Mesendoderm (in vitro differentiated cells): ENCODE data around the gene RASL10A.

Experiments
- DNase-seq: peaks from one replicate; pipeline ENCODE4 v3.0.0; 2013
- H2AK5ac ChIP-seq: 2 replicates; pipeline ENCODE4 v1.6.1; 2013; ENCODE audit warnings: low read length, inconsistent platforms
- H2BK120ac ChIP-seq: 2 replicates; pipeline ENCODE4 v1.6.1; 2013; ENCODE audit warnings: low read depth, mild to moderate bottlenecking, low read length, moderate library complexity, mixed read lengths
- H2BK15ac ChIP-seq: replicated peaks from 2 replicates; pipeline ENCODE4 v1.6.1; 2013; ENCODE audit warnings: low read depth, mild to moderate bottlenecking, moderate library complexity
- H2BK5ac ChIP-seq: 2 replicates; pipeline ENCODE4 v1.6.1; 2013; ENCODE audit warnings: low read length, inconsistent platforms
- H3K18ac ChIP-seq: 2 replicates; pipeline ENCODE4 v1.6.1; 2013; ENCODE audit warnings: mild to moderate bottlenecking, low read length, mixed read lengths
- H3K23ac ChIP-seq: one replicate; pipeline ENCODE4 v1.6.1; 2013; ENCODE audit warnings: low read length
- H3K27ac ChIP-seq: 2 replicates; pipeline ENCODE4 v1.5.1; 2013; ENCODE audit warnings: low read depth, mild to moderate bottlenecking, inconsistent platforms, low read length, moderate library complexity
- H3K27me3 ChIP-seq: 2 replicates; pipeline ENCODE4 v1.6.1; 2013; ENCODE audit warnings: low read length, control low read depth, mild to moderate bottlenecking, inconsistent platforms; ENCODE audit not compliant: insufficient read depth, poor library complexity
- H3K36me3 ChIP-seq: 2 replicates; pipeline ENCODE4 v1.6.1; 2013; ENCODE audit warnings: low read length, inconsistent platforms; ENCODE audit not compliant: control insufficient read depth, insufficient read depth
- H3K4ac ChIP-seq: one replicate; pipeline ENCODE4 v1.6.1; 2013; ENCODE audit warnings: low read depth, mild to moderate bottlenecking, low read length, moderate library complexity
- H3K4me1 ChIP-seq: 2 replicates; pipeline ENCODE4 v1.6.1; 2013; ENCODE audit warnings: low read depth, low read length, inconsistent platforms; ENCODE audit not compliant: control insufficient read depth
- H3K4me2 ChIP-seq: 2 replicates; pipeline ENCODE4 v1.6.1; 2013; ENCODE audit warnings: low read length
- H3K4me3 ChIP-seq: 2 replicates; pipeline ENCODE4 v1.5.1; 2013; ENCODE audit warnings: mild to moderate bottlenecking, low read length
- H3K56ac ChIP-seq: one replicate; pipeline ENCODE4 v1.6.1; 2013; ENCODE audit warnings: low read length
- H3K79me1 ChIP-seq: 2 replicates; pipeline ENCODE4 v1.6.1; 2013; ENCODE audit warnings: low read length, inconsistent platforms
- H3K79me2 ChIP-seq: 2 replicates; pipeline ENCODE4 v1.6.1; 2013; ENCODE audit warnings: mild to moderate bottlenecking, low read length; ENCODE audit not compliant: control insufficient read depth, insufficient read depth
- H3K9ac ChIP-seq: 2 replicates; pipeline ENCODE4 v1.6.1; 2013; ENCODE audit warnings: low read length, inconsistent platforms
- H4K5ac ChIP-seq: one replicate; pipeline ENCODE4 v1.6.1; 2013; ENCODE audit warnings: low read length
- H4K8ac ChIP-seq: one replicate; pipeline ENCODE4 v1.6.1; 2013; ENCODE audit warnings: low read depth, mild to moderate bottlenecking, control low read depth, low read length, moderate library complexity
- WGBS: extraction: QIAGEN DNeasy Blood & Tissue Kit; methylation state at CpG from one replicate; pipeline ENCODE4 v1.1.7; 2013; ENCODE audit warnings: low lambda C conversion rate, missing lambda C conversion rate; ENCODE audit not compliant: insufficient coverage; ENCODE audit errors: extremely low coverage; 5-methylcytosine and 5-hydroxymethylcytosine counted together

Gene RASL10A

DNA sequence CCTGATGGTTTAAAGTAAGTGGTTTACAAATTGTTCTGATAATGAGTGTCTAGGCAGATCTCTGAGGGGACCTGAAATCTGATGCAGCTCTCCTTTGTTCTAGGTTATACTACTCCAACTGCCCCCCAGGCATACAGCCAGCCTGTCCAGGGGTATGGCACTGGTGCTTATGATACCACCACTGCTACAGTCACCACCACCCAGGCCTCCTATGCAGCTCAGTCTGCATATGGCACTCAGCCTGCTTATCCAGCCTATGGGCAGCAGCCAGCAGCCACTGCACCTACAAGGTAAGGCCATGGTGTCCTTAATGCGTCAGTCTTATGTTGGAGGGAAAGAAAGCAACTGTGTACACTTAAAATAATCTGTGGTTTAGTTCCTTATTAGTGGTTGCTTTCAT, 37.6 kb downstream of the RASL10A start:
- no CpG with 5 or more reads among the region's 1 CpG for WGBS

DNA sequence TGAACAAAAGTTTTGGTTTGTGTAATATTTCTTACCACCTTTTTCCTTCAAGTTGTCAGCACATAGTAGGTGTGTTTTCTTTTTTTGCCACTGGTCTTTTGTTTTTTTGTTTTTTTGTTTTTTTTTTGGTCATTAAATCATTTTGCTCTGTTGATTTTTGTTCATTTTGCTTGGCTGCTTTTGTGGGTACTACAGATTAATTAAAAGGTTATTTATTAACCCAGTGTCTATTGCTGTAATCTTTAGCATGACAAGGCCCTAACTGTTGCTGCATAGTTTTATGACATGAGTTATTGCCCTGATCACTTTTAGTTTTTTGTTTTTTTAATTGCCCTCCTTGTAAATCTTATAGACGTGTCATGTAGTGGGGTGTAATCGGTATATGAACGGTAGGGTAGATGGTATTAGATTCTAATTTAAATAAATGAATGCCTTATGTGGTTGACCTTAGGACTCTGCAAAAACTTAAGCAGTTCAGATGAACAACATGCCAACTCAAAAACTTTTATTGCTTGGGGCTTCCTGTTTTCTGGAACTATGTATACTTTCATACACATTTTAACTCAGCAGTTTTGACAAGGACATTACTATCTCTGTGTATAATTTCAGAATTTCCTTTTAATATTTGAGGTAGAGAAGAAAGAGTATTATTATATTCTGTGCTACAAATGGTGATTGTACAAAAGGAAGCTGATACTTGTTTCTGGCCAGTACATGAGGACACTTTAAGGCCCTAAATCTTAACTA, 39.5 kb downstream of the RASL10A start:
- Histone ChIP-seq H2AK5ac (no peak overlapping the region), H3K4me3 (no peak overlapping the region), H3K79me2 (peaks cover 73% of the 10 kb centered on the region), H3K4ac (no peak overlapping the region), H3K9ac (no peak overlapping the region), H3K36me3 (peaks cover 18% of the 10 kb centered on the region), H3K18ac (no peak overlapping the region), H2BK120ac (no peak overlapping the region), H4K8ac (no peak overlapping the region), H3K27me3 (no peaks in the 10 kb centered on the region), H3K23ac (no peak overlapping the region), H3K4me1 (no peaks in the 10 kb centered on the region), H3K79me1 (peaks cover 9% of the 10 kb centered on the region), H3K56ac (no peak overlapping the region), H3K27ac (no peak overlapping the region), H4K5ac (no peak overlapping the region), H2BK5ac (no peak overlapping the region), H3K4me2 (no peak overlapping the region), H2BK15ac (no peak overlapping the region)
- no peak for DNase-seq
- WGBS, result 100% methylated on average over 3 of the region's 3 CpGs

More for the DNA sequence above, 37.6 kb downstream of the RASL10A start:
- H3K4me1 ChIP-seq, result no peaks in the 10 kb centered on the region
- no peak overlapping the region for H3K27ac ChIP-seq
- H3K23ac ChIP-seq, result no peak overlapping the region
- H3K4ac ChIP-seq, result no peak overlapping the region
- no peak overlapping the region for H3K56ac ChIP-seq
- no peak overlapping the region for H3K9ac ChIP-seq
- H3K36me3 ChIP-seq, result peaks cover 21% of the 10 kb centered on the region
- no peaks in the 10 kb centered on the region for H3K27me3 ChIP-seq
- peaks cover 9% of the 10 kb centered on the region for H3K79me1 ChIP-seq
- no peak overlapping the region for H2BK120ac ChIP-seq
- no peak overlapping the region for H2BK5ac ChIP-seq
- no peak overlapping the region for H2AK5ac ChIP-seq
- no peak overlapping the region for H3K4me2 ChIP-seq
- no peak overlapping the region for H4K5ac ChIP-seq
- no peak overlapping the region for H2BK15ac ChIP-seq
- H3K18ac ChIP-seq, result no peak overlapping the region
- no peak overlapping the region for H4K8ac ChIP-seq
- H3K4me3 ChIP-seq, result no peak overlapping the region
- H3K79me2 ChIP-seq, result peaks cover 58% of the 10 kb centered on the region
- no peak for DNase-seq

DNA sequence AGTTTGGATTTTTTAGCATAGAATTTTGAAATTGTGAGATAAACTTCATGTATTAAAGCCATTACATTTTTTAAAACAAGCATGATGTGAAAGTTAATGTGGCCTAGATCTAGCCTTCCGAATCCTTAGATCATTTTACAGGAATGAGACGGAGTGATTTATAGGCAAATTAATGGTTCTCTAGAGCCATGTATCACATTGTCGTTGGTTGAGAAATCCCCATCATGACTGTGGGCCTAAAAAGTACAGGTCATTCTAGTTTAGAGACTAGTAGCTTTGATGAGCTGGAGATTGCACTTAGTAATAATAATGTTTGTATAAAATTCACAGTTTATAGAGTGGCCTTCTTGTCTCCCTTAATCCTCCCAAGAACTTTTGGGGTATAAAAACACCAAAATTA, 40.3 kb downstream of the RASL10A start:
- peaks cover 9% of the 10 kb centered on the region for H3K79me1 ChIP-seq
- no peak overlapping the region for H3K56ac ChIP-seq
- H3K79me2 ChIP-seq, result peaks cover 78% of the 10 kb centered on the region
- H2AK5ac ChIP-seq, result no peak overlapping the region
- no peak overlapping the region for H2BK5ac ChIP-seq
- H3K9ac ChIP-seq, result no peak overlapping the region
- no peak overlapping the region for H2BK120ac ChIP-seq
- no peak overlapping the region for H3K4ac ChIP-seq
- no peak overlapping the region for H3K4me3 ChIP-seq
- WGBS, result no CpG with 5 or more reads among the region's 3 CpGs
- H4K8ac ChIP-seq, result no peak overlapping the region
- no peak overlapping the region for H3K4me2 ChIP-seq
- peaks cover 2% of the 10 kb centered on the region for H3K4me1 ChIP-seq
- H4K5ac ChIP-seq, result no peak overlapping the region
- H3K27me3 ChIP-seq, result no peaks in the 10 kb centered on the region
- no peak overlapping the region for H3K23ac ChIP-seq
- no peak overlapping the region for H3K18ac ChIP-seq
- no peak for DNase-seq
- no peak overlapping the region for H3K27ac ChIP-seq
- peaks cover 16% of the 10 kb centered on the region for H3K36me3 ChIP-seq
- no peak overlapping the region for H2BK15ac ChIP-seq

DNA sequence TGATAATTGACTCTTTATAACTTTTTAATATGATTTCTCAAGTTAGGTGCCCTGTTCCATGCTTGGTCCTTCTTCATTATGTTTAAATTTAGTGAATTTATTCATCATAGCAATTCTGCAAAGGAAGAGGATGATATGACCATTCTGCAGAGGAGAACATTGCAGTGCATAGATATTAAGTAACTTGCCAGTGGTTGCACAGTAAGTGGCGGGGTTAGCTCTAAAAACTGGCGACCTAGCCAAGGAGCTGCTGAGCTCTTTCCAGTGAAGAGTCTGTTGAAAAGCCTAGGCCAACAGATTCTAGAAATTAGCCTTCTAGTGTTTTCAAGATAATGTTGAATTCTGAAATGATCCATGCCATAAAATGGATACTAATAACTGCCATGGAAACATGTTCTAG, 42.9 kb downstream of the RASL10A start:
- no peak overlapping the region for H3K9ac ChIP-seq
- peaks cover 4% of the 10 kb centered on the region for H3K79me1 ChIP-seq
- WGBS, result no CpG with 5 or more reads among the region's 2 CpGs
- H3K27me3 ChIP-seq, result no peaks in the 10 kb centered on the region
- H3K36me3 ChIP-seq, result peaks cover 14% of the 10 kb centered on the region
- no peak overlapping the region for H2BK5ac ChIP-seq
- no peak overlapping the region for H3K4me2 ChIP-seq
- no peak overlapping the region for H2AK5ac ChIP-seq
- no peak overlapping the region for H4K8ac ChIP-seq
- H3K56ac ChIP-seq, result no peak overlapping the region
- H3K18ac ChIP-seq, result no peak overlapping the region
- no peak overlapping the region for H3K4me3 ChIP-seq
- no peak overlapping the region for H3K23ac ChIP-seq
- H2BK15ac ChIP-seq, result no peak overlapping the region
- H3K4ac ChIP-seq, result no peak overlapping the region
- no peak overlapping the region for H3K27ac ChIP-seq
- no peak overlapping the region for H4K5ac ChIP-seq
- no peak overlapping the region for H2BK120ac ChIP-seq
- peaks cover 84% of the 10 kb centered on the region for H3K79me2 ChIP-seq
- H3K4me1 ChIP-seq, result peaks cover 5% of the 10 kb centered on the region
- no peak for DNase-seq

DNA sequence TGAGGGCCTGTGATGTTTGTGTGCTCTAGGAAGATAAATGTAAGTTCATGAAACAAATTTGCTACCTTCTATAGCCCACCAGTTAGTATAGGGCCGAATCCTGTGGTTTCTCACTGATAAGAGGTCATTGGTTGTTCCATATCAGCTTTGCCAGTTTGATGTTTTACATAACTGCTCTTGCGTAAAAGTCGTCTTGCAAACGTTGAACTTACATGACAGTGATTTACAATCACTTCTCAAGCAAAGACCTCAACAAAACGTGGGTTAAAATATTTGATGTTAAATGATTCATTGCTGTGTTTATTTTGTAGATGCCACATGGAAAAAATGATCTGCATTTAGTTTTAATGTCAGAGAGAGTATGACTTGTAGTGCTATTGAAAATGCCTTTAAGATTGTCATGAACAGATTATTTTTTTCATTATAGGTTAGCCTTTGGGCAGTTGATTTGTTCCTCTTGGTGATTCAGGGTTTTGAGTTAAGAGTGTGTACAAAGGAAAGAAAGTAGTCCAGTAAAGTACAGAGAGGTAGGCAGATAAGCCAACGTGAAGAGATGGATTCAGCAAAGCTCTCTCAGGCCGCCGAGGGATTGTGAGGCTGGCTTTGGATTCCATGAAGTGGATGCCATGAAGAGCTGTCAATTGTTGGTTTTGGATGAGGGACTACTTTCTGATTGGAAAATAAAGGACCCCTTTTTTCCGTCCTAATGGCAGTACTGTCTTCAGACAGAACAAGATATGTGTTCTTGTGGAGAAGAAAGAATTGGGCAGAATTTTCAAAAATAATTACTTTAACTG, 44.8 kb downstream of the RASL10A start:
- WGBS, result no CpG with 5 or more reads among the region's 9 CpGs
- Histone ChIP-seq H3K79me1 (peaks cover 6% of the 10 kb centered on the region), H2AK5ac (no peak overlapping the region), H2BK120ac (no peak overlapping the region), H2BK15ac (no peak overlapping the region), H3K27ac (no peak overlapping the region), H3K9ac (peak overlapping the region; percentile 98), H3K4me3 (peak overlapping the region; percentile 63), H3K36me3 (peaks cover 11% of the 10 kb centered on the region), H3K18ac (no peak overlapping the region), H3K4me1 (peaks cover 11% of the 10 kb centered on the region), H2BK5ac (no peak overlapping the region), H3K27me3 (no peaks in the 10 kb centered on the region), H4K5ac (no peak overlapping the region), H4K8ac (no peak overlapping the region), H3K4ac (no peak overlapping the region), H3K4me2 (peak overlapping the region; percentile 98), H3K79me2 (peaks cover 88% of the 10 kb centered on the region), H3K23ac (no peak overlapping the region), H3K56ac (peak overlapping the region; percentile 95)
- no peak for DNase-seq
